BLaER1 (cell line): ENCODE results near the gene EVA1C.
"Not testable (repeated sequence)": the region's sequence is repeated elsewhere in the genome, so short reads cannot be mapped to it uniquely, and the experiment has no call there.

Experiments
- H3K27ac ChIP-seq: shearing (Covaris generic); formaldehyde crosslinking; 2 replicates; pipeline ENCODE4 v1.8.1; 2022
- H3K27me3 ChIP-seq: shearing (Covaris generic); formaldehyde crosslinking; 2 replicates; pipeline ENCODE4 v1.8.1; 2022
- H3K36me3 ChIP-seq: shearing (Covaris generic); formaldehyde crosslinking; 2 replicates; pipeline ENCODE4 v1.8.1; 2022
- H3K4me1 ChIP-seq: shearing (Covaris generic); formaldehyde crosslinking; 2 replicates; pipeline ENCODE4 v1.8.1; 2022
- H3K4me2 ChIP-seq: shearing (Covaris generic); formaldehyde crosslinking; 2 replicates; pipeline ENCODE4 v1.8.1; 2022
- H3K4me3 ChIP-seq: shearing (Covaris generic); formaldehyde crosslinking; 2 replicates; pipeline ENCODE4 v1.8.1; 2022
- H3K9ac ChIP-seq: shearing (Covaris generic); formaldehyde crosslinking; 2 replicates; pipeline ENCODE4 v1.8.1; 2022
- H3K9me3 ChIP-seq: shearing (Covaris generic); formaldehyde crosslinking; 2 replicates; pipeline ENCODE4 v1.8.1; 2022
- H4K20me1 ChIP-seq: shearing (Covaris generic); formaldehyde crosslinking; 2 replicates; pipeline ENCODE4 v1.8.1; 2022
- Cebpa-rat ChIP-seq: shearing (Covaris generic); IDR thresholded peaks from 2 replicates; pipeline ENCODE4 v1.8.1; 2022

Gene EVA1C

GRCh38 chr21:32484706-32485380 lies 72.3 kb downstream of the EVA1C start:
- no peaks in the 10 kb centered on the region for H4K20me1 ChIP-seq
- TF ChIP-seq Cebpa-rat, result 0 out of 2 replicates have a peak, but pooled peaks have one; percentile 10
- no peaks in the 10 kb centered on the region for H3K36me3 ChIP-seq
- H3K4me3 ChIP-seq, result no peak overlapping the region
- H3K4me2 ChIP-seq, result no peak overlapping the region
- no peak overlapping the region for H3K27ac ChIP-seq
- no peaks in the 10 kb centered on the region for H3K27me3 ChIP-seq
- H3K9me3 ChIP-seq, result no peaks in the 10 kb centered on the region
- H3K4me1 ChIP-seq, result peaks cover 7% of the 10 kb centered on the region; the same call in 1 of the 2 replicates
- no peak overlapping the region for H3K9ac ChIP-seq

DNA sequence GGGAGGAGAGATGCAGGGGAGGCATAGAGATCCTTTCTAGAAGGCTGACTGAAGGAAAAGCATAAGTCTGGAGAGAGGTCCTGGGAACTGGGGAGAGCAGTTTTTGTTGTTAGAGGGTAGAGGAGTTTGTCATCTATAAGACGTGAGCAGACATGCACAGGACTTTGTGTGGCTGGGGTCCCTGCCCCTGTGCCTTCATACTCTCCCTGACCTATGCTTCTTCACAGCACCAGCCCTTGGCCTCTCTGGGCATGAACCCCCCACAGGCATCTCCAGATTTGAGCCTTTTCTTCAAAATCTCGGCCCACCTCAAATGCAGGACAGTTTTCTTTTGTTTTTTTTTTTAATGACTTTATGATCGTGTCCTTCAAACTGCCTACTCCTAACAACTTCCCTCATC lies 79.9 kb downstream of the EVA1C start:
- Histone ChIP-seq H3K9ac (no peak overlapping the region), H3K27ac (no peak overlapping the region), H3K36me3 (no peaks in the 10 kb centered on the region), H4K20me1 (no peaks in the 10 kb centered on the region), H3K9me3 (no peaks in the 10 kb centered on the region), H3K27me3 (no peaks in the 10 kb centered on the region), H3K4me1 (no peaks in the 10 kb centered on the region), H3K4me3 (no peak overlapping the region), H3K4me2 (no peak overlapping the region)
- TF ChIP-seq Cebpa-rat, result no peak

DNA sequence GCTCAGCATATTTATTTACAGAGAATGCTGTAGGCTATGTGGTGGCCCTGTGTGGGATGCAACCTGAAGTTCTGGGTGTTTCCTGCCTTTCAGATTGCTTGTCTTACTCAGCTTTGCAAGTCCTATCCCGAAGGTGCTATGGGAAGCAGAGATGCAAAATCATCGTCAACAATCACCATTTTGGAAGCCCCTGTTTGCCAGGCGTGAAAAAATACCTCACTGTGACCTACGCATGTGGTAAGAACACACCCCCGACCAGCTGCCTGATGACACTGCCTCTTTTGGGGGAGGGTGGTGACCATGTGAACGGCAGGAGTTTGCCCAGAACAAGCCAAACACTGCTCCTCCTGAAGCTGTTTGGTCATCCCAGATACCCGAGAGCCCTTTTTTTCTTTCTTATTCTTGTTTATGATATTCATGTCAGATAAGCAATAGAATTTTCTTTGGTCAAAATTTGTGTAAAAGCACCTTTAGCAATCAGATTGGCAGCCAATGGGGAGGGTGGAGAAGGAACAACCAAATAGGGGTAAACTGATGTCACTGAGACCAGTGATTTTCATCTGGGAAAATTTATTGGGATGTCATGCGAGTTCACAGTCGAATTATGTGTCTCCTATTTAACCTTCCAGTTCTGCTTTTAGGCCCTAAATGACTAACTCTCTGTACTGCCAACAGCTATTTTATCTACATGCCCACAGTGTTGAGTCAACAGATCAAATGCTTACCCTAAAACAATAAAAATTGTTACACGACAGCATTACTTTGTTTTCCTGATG lies 82.6 kb downstream of the EVA1C start:
- Histone ChIP-seq H3K36me3 (no peaks in the 10 kb centered on the region), H3K27ac (no peak overlapping the region), H3K27me3 (no peaks in the 10 kb centered on the region), H3K4me2 (no peak overlapping the region), H3K4me3 (no peak overlapping the region), H3K4me1 (no peaks in the 10 kb centered on the region), H4K20me1 (no peaks in the 10 kb centered on the region), H3K9me3 (no peaks in the 10 kb centered on the region), H3K9ac (no peak overlapping the region)
- no peak for TF ChIP-seq Cebpa-rat

DNA sequence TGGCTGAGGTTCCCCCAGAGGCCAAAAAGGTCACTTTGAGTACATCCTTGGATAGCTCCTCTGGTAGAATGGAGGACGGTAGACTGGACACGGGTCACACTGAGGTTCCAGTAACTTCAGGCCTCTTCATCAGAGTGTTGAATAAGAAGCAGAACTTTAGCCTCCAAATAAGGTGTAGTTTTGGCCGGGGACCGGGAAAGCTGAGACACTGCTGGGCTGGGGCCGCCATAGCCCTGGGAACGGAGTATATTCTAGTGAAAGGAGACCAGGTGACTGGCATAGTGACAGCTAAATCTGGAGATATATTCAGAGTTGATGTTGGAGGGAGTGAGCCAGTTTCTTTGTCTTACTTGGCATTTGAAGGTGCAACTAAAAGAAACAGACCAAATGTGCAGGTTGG lies 84.1 kb downstream of the EVA1C start:
- Histone ChIP-seq H3K4me2 (no peak overlapping the region), H3K9ac (no peak overlapping the region), H3K4me1 (no peaks in the 10 kb centered on the region), H3K9me3 (no peaks in the 10 kb centered on the region), H3K4me3 (no peak overlapping the region), H3K27ac (no peak overlapping the region), H3K27me3 (no peaks in the 10 kb centered on the region), H3K36me3 (no peaks in the 10 kb centered on the region), H4K20me1 (no peaks in the 10 kb centered on the region)
- no peak for TF ChIP-seq Cebpa-rat

GRCh38 chr21:32499249-32500055 lies 86.9 kb downstream of the EVA1C start:
- Histone ChIP-seq H3K9me3 (no peaks in the 10 kb centered on the region), H3K4me3 (no peak overlapping the region), H3K4me1 (no peaks in the 10 kb centered on the region), H3K27me3 (no peaks in the 10 kb centered on the region), H3K27ac (no peak overlapping the region), H3K4me2 (no peak overlapping the region), H3K9ac (no peak overlapping the region), H4K20me1 (no peaks in the 10 kb centered on the region), H3K36me3 (no peaks in the 10 kb centered on the region)
- TF ChIP-seq Cebpa-rat, result no peak

DNA sequence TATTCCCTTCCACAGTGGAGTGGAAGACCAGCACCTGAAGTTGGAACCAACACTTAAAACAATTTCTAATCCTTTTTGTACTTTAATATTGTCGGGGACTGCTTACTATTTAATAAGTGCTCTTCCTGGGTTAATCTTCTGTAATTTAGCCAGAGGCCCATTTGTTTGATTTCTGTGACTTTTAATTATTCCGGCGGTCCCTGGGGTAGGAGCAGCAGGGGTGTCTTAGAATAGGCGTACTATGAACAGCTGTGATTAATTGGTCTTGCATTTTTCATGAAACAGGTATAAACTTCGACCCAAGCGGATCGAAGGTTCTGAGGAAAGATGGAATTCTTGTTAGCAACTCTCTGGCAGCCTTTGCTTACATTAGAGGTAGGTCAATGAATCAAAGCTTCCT lies 91.1 kb downstream of the EVA1C start:
- not testable (repeated sequence) for H3K4me2 ChIP-seq

GRCh38 chr21:32505767-32506166 lies 93.3 kb downstream of the EVA1C start:
- H4K20me1 ChIP-seq, H3K4me3 ChIP-seq, H3K9ac ChIP-seq, H3K27ac ChIP-seq, H3K27me3 ChIP-seq, H3K9me3 ChIP-seq, H3K36me3 ChIP-seq: not testable (repeated sequence)
- H3K4me2 ChIP-seq, result peak overlapping the region; percentile 49
- peaks cover 44% of the 10 kb centered on the region for H3K4me1 ChIP-seq

More for the DNA sequence above, 91.1 kb downstream of the EVA1C start:
- H3K27ac ChIP-seq, H3K4me3 ChIP-seq, H3K9me3 ChIP-seq, H3K27me3 ChIP-seq, H3K9ac ChIP-seq, H4K20me1 ChIP-seq, H3K36me3 ChIP-seq: not testable (repeated sequence)
- H3K4me1 ChIP-seq, result peaks cover 38% of the 10 kb centered on the region

DNA sequence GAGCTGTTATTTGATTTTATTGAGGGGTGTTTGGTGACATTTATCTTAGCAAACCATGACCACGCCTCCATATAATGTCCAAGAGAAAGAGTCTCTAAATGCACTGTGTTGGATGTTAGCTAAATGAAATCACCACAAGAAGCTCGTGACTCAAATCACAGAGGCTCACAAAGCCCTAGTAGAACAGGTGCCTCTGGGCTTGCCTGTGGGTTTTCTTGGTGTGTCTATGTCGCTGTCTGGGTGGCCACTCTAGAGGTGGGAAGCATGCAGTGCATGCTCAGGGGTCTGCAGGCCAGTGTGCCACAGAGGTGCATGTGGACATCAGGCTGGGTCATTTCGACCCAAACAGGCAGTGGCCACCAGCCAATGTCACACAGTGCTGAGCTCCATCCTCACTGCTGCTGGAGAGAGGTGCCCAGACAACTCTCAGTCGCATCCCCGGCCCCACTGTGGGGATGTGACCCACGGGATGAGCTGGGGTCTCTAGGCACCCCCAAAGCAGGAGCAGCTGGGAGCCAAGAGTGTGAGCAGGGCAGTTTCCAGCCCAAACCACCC lies 94.0 kb downstream of the EVA1C start:
- H3K4me2 ChIP-seq, result peak overlapping the region; percentile 49; the same call in 1 of the 2 replicates
- not testable (repeated sequence) for H3K9ac ChIP-seq, H3K36me3 ChIP-seq, H3K27me3 ChIP-seq, H4K20me1 ChIP-seq, H3K27ac ChIP-seq, H3K4me3 ChIP-seq, H3K9me3 ChIP-seq
- peaks cover 44% of the 10 kb centered on the region for H3K4me1 ChIP-seq

DNA sequence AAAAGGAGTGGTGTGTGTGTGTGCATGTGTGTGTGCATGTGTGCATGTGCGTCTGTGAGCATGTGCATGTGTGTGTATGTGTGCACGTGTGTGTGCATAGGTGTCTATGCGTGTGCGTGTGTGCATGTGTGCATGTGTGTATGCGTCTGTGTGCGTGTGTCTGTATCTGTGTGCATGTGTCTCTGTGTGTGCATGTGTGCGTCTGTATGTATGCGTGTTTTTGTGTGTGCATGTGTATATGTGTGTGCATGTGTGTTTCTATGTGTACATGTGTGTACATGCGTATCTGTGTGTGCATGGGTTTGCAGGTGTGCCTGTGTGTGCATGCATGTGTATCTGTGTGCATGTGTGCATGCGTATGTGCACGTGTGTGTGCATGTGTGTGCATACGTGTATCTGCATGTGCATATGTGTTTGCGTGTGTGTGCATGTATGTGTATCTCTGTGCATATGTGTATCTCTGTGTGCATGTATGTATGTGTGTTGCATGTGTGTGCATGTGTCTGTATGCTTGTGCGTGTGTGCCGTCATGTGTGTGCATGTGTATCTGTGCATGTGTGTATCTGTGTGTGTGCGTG lies 94.9 kb downstream of the EVA1C start:
- Histone ChIP-seq H3K4me3 (no peak overlapping the region), H4K20me1 (no peaks in the 10 kb centered on the region), H3K9me3 (no peaks in the 10 kb centered on the region), H3K9ac (no peak overlapping the region), H3K36me3 (no peaks in the 10 kb centered on the region), H3K4me1 (peaks cover 44% of the 10 kb centered on the region), H3K4me2 (peak overlapping the region; percentile 63), H3K27me3 (no peaks in the 10 kb centered on the region), H3K27ac (no peak overlapping the region)
- no peak for TF ChIP-seq Cebpa-rat

DNA sequence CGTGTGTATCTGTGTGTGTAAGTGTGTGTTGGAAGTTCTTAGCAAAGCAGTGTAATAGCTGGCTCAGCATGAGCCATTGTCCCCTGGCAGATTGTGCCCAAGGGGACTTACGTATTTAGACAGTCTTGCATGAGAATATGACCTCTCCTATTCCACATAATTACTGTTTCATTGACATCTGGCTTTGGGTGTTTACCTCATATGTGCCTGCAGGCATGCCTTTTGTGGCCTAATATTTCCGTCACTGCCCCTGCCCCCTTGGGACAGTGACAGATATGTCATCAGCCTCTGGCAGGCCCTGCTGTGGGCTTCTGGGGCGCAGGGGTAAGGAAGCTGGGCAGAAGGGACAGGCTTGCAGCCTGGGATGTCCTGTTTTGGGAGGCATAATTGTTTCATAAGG lies 95.5 kb downstream of the EVA1C start:
- not testable (repeated sequence) for H3K9ac ChIP-seq, H3K27me3 ChIP-seq, H3K4me3 ChIP-seq, H3K36me3 ChIP-seq, H3K9me3 ChIP-seq, H4K20me1 ChIP-seq
- Histone ChIP-seq H3K4me1 (peaks cover 44% of the 10 kb centered on the region), H3K4me2 (peak overlapping the region; percentile 63), H3K27ac (peak overlapping the region; percentile 50)
